ENCODE measurements around the gene MTCL3.
A peak's percentile ranks its signal among the peaks of the same experiment; 100 is the strongest.

MTCL3 gene

DNA sequence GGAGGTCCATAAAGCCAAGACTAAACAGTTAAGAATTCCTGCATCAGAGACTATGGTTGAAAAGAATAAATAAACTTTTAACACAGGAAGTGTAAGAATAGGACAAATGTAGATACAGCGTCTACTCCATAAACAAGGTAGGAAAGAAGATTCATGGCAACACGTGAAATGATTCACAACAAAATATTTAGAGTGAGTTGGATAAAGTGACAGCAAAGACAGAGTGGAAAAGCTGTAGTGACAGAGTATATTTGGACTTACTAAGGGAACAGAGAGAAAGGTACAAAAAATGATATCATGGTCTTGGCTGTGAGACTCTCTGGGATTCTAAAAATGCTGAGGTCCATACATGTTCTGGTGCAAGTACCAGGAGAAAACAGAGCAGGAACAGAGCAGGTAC, 38.0 kb downstream of the MTCL3 start:
- no peaks in the 10 kb centered on the region for H3K9me3 ChIP-seq
- DNase-seq (no peak), ATAC-seq (no peak)
- H3K27me3 ChIP-seq: no peaks in the 10 kb centered on the region
- H3K27ac ChIP-seq: no peak overlapping the region
- no peak for TF ChIP-seq CTCF (IDR thresholded peaks at IDR 0.05)
- no peak overlapping the region for H3K4me3 ChIP-seq
- intact Hi-C loops (cut with DNase I): no loop called here
- H3K36me3 ChIP-seq: peaks cover 8% of the 10 kb centered on the region
- peaks cover 9% of the 10 kb centered on the region for H3K4me1 ChIP-seq

GRCh38 chr6:127477658-127478057, 41.5 kb downstream of the MTCL3 start:
- intact Hi-C loops (cut with DNase I): no loop called here
- Histone ChIP-seq H3K4me3 (no peak overlapping the region), H3K36me3 (peaks cover 6% of the 10 kb centered on the region), H3K27me3 (no peaks in the 10 kb centered on the region), H3K27ac (no peak overlapping the region), H3K9me3 (no peaks in the 10 kb centered on the region), H3K4me1 (no peaks in the 10 kb centered on the region)
- no peak for TF ChIP-seq CTCF (IDR thresholded peaks at IDR 0.05)
- DNase-seq: no peak
- no peak for ATAC-seq

DNA sequence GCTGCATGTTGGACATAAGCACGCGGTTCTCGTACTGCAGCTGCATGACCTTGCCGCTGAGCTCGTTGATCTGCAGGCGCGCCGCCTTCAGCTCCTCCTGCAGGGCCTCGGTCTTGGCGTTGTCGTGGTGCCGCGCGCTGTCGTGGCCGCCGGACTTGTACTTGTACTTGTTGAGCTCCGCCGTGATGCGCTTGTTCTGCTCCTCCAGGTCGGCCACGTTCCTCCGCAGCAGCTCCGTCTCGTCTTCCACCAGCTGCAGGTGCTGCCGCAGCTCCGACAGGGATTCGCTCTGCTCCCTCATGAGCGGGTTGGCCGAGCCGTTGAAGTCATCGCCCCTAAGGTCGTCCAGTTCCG, 43.3 kb downstream of the MTCL3 start:
- Histone ChIP-seq H3K4me1 (no peaks in the 10 kb centered on the region), H3K4me3 (no peak overlapping the region), H3K27ac (no peak overlapping the region), H3K9me3 (no peaks in the 10 kb centered on the region), H3K27me3 (no peaks in the 10 kb centered on the region), H3K36me3 (no peaks in the 10 kb centered on the region)
- intact Hi-C loops (cut with DNase I): no loop called here
- ATAC-seq: peak; percentile 16
- no peak for DNase-seq
- TF ChIP-seq CTCF (IDR thresholded peaks at IDR 0.05): no peak

- intact Hi-C loops (cut with DNase I): no loop called here
- no peak overlapping the region for H3K4me3 ChIP-seq
- H3K4me1 ChIP-seq: no peaks in the 10 kb centered on the region
- no peak overlapping the region for H3K27ac ChIP-seq
- no peaks in the 10 kb centered on the region for H3K36me3 ChIP-seq
- no peak for TF ChIP-seq CTCF (IDR thresholded peaks at IDR 0.05)
- no peak for DNase-seq
- no peaks in the 10 kb centered on the region for H3K27me3 ChIP-seq
- ATAC-seq: peak; percentile 13
- no peaks in the 10 kb centered on the region for H3K9me3 ChIP-seq
Observed at GRCh38 chr6:127475135-127475822, 43.9 kb downstream of the MTCL3 start.

GRCh38 chr6:127471379-127472255, 47.5 kb downstream of the MTCL3 start:
- Histone ChIP-seq H3K9me3 (no peaks in the 10 kb centered on the region), H3K27ac (no peak overlapping the region), H3K4me1 (no peaks in the 10 kb centered on the region), H3K27me3 (no peaks in the 10 kb centered on the region), H3K4me3 (no peak overlapping the region), H3K36me3 (no peaks in the 10 kb centered on the region)
- ATAC-seq (no peak), DNase-seq (no peak)
- no peak for TF ChIP-seq CTCF (IDR thresholded peaks at IDR 0.05)
- intact Hi-C loops (cut with DNase I): no loop called here
